Measurements from ENCODE around the gene NCAPD3.
"Not testable (repeated sequence)": the region's sequence is repeated elsewhere in the genome, so short reads cannot be mapped to it uniquely, and the experiment has no call there.

The NCAPD3 gene

DNA sequence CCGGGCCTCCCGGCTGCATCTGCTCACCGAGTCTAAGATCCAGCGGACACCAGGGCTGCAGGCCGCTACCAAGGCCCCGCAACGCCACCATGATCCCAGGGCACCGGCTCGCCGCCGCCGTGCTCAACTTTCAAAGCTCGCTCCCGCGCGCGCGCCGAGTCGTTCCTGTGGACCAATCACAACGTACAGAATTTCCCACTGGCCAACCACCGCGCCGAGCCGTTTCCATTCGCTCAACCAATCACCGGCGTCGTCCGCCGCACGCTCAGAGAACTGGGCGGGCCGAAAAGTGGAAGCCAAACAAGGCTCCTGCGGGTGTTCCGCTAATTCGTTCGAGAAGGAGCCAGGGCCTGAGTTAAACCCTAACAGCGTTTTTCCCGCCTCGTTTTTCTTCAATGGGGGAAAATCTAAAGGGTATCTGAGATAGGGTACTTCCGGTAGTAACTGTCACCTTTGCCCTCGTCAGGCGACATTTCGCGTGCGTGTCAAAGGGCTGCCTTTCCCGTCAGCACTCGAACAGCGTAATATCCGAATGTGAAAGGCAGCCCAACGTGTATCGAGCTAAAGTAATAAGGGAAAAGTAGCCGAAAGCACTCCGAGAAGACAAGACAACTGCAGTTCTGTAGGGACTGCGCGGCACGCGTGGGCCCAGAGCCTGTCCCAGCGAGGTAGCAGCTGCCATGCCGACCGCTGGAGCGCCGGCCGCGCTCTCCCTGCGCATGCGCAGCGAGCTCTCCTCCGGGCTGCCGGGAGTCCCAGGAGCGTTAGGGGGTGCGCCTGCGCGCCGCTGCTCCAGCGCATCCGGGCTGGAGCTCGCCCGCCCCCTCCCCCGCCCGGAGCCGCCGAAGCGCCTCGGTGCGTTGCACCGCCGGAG, at the start of gene NCAPD3, which contains the start of gene VPS26B:
TSS of gene NCAPD3 (minus strand) at position 132 of the 874 bp plus-strand sequence. CDS start at position 91, 41 bp downstream.
TSS of gene VPS26B (plus strand) at position 836 of the 874 bp plus-strand sequence. CDS start 452 bp downstream, outside the sequence.
- peak; percentile 96 to 99 for DNase-seq

- no peak for DNase-seq
Observed at GRCh38 chr11:134273317-134273712, 49.5 kb upstream of the NCAPD3 start.

DNA sequence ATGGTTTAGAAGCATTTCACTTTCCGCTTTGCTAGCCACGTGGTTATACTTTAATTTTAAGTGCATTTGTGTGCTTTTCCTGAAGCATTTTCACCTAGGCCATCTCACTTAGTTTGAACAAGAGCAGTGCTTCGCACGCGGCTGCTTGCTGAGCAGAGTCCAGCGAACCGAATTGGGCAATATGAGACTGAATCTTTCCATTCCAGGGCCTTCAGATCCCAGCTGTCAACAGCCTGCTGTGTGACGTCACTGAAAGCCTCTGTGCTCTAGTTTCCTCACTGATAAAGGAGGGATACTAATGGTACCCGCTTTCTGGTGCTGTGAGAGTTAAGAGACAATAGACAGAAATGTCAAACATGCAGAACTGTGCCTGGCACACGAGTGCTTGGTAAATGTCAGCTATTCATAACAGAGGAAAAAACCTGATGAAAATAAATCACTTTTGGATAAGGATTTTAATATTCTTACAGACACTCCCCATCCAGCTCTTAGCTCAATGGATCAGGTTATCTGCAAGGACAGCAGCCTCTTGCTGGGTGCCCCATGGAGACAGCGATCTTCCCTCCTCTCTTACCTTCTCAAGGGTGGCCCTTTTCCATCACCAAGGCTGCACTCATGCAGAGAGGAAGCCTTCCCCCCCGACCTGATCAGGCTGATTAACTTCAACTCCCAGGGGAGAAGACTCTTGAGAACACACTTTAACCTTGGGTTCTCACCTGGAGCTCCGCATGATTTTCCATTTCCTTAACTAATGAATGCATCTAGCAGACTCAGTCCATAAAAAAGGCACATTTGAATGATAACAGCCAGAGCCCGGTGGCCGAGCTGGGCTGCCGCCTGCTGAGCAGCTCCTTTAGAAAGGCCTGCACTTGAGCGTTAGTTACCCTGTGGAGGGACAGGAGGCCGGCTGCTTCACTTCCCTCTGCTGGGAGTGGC, 48.9 kb upstream of the NCAPD3 start:
- no peak for DNase-seq

- DNase-seq, result no peak
Observed at GRCh38 chr11:134271978-134272377, 48.2 kb upstream of the NCAPD3 start.

DNA sequence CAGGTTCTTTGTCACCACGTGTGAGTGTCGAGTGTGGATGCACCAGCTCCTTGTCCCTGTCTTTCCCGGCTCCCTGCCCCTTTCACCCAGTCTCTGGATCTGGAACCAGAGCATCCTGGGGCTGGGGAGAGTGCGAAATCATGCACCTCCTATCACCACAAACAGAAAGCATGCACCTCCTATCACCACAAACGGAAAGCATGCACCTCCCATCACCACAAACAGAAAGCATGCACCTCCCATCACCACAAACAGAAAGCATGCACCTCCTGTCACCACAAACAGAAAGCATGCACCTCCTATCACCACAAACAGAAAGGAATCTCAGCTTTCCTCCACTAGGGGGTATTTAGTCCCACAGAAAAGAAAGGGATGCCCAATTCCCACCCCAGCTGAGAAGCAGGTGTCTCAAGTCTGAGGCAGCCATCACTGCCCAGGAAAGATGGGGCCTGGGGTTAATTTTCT, 46.5 kb upstream of the NCAPD3 start:
- peak in 1 of 2 experiments; percentile 10 for DNase-seq

DNA sequence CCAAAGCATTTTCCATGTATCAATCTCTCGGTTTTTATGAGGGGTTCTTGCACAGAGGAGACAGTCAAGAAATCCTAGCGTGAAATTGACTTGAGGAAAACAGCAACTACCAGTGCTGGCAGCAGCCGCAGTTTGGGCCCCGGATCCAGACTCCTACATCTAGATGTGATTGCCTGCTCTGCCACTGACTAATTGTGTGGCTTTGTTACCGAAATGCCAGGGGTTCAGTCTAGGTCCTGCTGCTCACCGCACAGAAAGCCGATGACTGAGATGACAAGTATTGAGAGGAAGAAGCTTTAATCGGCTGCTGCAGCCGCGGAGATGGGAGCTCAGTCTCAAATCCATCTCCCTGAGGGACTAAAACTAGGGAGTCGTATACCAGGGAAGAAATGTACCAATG, 44.2 kb upstream of the NCAPD3 start:
- no peak for DNase-seq

DNA sequence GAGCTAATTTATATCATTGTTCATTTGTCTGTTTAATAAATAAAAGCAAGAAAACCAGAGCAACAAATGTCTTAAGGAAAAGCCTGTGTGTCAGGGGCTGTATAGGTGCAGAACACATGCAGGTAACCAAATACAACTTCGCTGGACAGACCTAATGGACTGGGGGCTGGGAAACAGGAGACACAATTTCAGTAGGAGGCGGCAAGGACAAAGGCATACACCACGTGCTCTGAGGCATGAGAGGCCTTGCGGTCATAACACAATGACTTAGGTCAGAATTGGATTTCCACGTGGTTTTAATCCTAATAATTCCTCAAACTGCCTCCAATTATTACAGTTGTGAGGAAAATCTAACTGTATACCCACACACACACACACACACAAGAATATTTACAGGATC, 43.7 kb upstream of the NCAPD3 start:
- no peak for DNase-seq

- no peak for DNase-seq
Observed at GRCh38 chr11:134266841-134267251, 43.1 kb upstream of the NCAPD3 start.

GRCh38 chr11:134266440-134266839, 42.7 kb upstream of the NCAPD3 start:
- no peak for DNase-seq

DNA sequence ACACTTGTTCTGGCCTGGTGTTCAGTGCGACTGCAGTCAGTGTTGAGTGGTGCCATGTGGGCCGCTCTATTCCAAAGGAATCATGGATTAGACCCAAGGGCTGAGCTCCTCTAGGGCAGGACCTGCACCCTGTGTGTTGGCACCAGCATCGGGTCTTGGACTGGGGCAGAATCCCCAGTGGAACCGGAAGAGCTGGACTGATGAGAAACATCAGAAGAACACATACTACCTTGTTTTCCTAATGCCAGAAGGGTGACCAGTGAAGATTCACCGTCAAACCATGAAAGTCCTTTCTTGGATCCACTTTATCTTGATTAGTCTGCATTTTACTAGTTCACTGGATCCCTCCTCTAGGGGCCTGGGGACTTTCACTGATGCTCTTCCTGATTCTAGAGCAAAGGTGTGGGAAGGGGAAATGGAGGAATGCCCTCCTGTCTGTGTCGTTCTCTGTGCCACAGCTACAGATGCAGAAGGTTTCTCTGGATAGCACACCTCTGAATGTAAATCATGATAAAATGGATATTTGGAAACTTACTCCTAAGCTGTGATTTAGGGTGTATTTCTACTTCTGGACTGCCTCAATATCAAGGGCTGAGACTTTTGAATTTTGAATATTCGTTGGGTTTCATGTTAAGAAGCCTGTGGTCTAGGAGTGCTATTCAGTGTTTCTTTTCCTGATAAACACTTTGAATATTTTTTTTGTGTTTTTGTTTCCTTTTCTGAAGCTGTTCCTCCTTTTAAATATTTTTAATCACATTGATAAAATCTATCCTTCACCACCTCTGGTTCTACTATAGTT, 41.4 kb upstream of the NCAPD3 start:
- DNase-seq, result no peak

GRCh38 chr11:134261626-134262488, 38.1 kb upstream of the NCAPD3 start:
- peak; percentile 15 to 31 for DNase-seq

DNA sequence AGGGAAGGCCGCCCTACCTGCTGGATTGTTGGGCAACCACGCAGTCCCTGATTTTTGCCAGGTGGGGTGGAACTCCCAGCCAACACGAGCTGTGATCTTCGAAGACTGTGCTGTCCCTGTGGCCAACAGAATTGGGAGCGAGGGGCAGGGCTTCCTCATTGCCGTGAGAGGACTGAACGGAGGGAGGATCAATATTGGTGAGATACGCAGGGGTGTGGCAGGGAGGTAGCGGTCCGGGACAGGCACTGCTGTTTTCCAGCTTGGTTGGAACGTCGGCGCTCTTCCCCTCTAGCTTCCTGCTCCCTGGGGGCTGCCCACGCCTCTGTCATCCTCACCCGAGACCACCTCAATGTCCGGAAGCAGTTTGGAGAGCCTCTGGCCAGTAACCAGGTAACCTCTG, 37.2 kb upstream of the NCAPD3 start:
- no peak for DNase-seq

DNA sequence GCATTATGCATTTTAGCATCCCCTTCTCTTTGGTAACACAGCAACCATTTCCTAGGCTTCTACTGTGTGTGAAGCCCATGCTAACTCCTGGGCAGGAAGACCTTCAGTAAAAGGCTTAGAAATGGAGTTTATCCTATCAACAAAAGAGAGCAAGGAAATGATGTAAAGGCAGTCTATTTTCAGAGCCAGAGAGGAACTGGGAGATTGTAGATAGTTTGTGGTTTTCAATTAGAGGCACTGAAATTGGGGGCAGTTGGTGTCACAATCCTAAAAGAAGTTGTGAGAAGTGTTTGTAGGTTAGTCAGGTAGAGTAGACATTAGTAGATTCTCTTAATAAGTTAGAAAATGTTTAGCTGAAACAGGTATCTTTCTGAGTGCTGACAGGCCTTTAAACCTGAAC, 36.7 kb upstream of the NCAPD3 start:
- DNase-seq, result no peak

GRCh38 chr11:134258577-134258976, 34.8 kb upstream of the NCAPD3 start:
- no peak for DNase-seq

GRCh38 chr11:134257101-134257500, 33.3 kb upstream of the NCAPD3 start:
- no peak for DNase-seq

- not testable (repeated sequence) for DNase-seq
Observed at GRCh38 chr11:134255184-134255561, 31.4 kb upstream of the NCAPD3 start.

- no peak for DNase-seq
Observed at GRCh38 chr11:134254433-134255183, 30.8 kb upstream of the NCAPD3 start.

GRCh38 chr11:134253188-134253993, 29.6 kb upstream of the NCAPD3 start, which contains the start of the genes ACAD8 and THYN1:
TSS of gene ACAD8 (plus strand) at chr11:134253568. CDS start at chr11:134253601, 33 bp downstream.
TSS of gene THYN1 (minus strand) at chr11:134253352. CDS start at chr11:134252882, 470 bp downstream.
- peak; percentile 94 to 99 for DNase-seq
